Measurements from ENCODE around the gene SETDB1.

The SETDB1 gene

DNA sequence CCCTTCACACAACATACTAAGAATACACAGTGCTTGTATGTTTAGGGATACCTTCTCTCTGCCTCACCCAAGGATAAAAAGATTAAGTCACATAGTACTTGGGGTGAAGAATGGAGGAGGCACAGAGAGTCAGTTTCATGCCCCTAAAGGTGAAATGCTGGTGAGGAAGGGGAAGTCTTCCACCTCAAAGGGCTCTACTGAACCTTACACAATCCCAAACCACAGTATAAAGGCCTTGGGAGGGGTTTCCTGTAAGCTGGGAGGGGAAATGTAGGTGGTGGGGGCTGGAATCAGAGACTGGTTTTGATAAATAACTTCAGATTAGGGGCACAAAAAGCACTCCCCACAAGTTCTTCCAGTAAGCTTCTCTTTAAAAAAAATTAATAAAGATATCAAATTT lies 77.0 kb downstream of the SETDB1 start:
- DNase-seq (ENCODE audit: low read depth): no peak

GRCh38 chr1:151005729-151006319 lies 79.7 kb downstream of the SETDB1 start:
- no peak for DNase-seq (ENCODE audit: low read depth)

- DNase-seq (ENCODE audit: low read depth): peak; percentile 27
These were observed 80.3 kb downstream of the SETDB1 start, which contains the start of gene MINDY1 for GRCh38 chr1:151006327-151007052. Gene MINDY1 (minus strand): TSS chr1:151006902. CDS start chr1:151002617, 4,285 bp downstream.

- DNase-seq (ENCODE audit: low read depth): no peak
These were observed 81.7 kb downstream of the SETDB1 start for GRCh38 chr1:151007853-151008243.

DNA sequence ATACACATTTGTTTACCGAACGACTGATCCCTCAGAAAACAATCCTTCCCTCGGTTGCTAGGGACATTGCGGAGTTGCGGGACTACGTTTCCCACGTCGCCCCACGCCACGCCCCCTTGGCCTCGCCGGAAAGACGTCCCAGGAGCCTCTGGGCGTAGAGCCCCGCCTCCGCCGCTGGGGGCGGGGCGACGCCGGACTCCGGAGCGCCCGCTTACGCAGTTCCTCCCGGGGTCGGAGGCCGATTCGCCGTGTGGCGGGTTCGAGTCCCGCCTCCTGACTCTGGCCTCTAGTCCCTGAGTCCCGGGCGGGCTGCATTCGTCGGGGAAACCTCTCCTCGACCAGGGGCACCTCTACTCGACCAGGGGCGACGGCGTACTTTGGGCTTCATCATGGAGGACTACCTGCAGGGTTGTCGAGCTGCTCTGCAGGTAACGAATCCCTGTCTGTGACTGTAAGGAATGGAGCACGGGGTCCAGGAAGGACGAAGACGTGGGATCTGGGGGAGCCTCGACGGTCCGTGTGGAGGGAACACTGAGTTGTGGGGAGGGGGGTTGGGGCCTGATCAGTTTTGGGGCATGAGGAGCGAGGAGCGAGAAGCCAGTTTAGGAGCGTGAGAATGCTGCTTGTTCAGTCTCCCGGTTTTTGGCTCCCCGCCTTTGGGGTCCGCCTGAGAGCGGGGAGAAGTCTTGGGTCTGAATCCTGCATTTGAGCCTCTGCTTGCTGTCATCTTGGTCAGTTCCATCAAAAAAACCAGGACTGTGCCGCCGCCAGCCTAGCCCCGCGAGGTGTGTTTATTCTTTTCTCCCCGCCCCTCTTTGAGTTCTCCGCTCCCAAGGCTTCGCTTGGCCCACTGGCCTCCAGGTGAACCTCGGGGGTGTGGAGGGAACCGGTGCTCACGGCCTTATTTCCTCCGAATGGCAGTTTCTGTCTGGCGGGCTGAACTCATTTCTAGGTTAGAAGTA lies 82.4 kb downstream of the SETDB1 start, which contains the start of gene PRUNE1:
TSS of gene PRUNE1 (plus strand) at position 206 of the 962 bp plus-strand sequence. CDS start at position 390, 184 bp downstream.
- DNase-seq (ENCODE audit: low read depth): peak; percentile 98

GRCh38 chr1:151009206-151009587 lies 83.0 kb downstream of the SETDB1 start:
- no peak for DNase-seq (ENCODE audit: low read depth)

DNA sequence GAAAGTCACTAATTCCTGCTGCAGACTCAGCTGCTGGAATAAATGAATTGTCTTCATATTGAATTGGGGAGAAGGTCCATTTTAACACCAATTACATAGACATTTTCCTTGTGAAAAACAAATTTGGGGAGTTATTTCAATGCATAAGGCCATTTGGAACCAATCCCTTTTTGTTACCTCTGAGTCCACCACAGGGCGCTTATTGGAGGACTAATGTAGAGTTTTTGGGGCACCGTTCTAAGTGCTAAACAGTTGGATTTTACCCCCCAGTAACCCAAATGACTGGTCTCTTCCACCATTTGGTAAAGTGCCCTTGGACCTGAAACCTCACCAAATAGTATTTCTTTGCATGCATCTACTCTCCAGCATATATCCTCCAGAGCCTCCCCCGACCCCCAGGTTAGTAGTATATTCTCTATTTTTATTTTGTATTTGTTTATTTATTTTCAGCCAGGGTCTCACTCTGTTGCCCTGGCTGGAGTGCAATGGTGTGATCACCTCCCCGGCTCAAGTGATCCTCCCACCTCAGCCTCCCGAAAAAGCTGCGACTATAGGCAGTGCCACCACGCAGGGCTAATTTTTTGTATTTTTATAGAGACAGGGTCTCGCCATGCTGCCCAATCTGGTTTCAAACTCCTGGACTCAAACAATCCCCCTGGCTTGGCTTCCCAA lies 83.6 kb downstream of the SETDB1 start:
- DNase-seq (ENCODE audit: low read depth): no peak

GRCh38 chr1:151010346-151010726 lies 84.2 kb downstream of the SETDB1 start:
- DNase-seq (ENCODE audit: low read depth): no peak

DNA sequence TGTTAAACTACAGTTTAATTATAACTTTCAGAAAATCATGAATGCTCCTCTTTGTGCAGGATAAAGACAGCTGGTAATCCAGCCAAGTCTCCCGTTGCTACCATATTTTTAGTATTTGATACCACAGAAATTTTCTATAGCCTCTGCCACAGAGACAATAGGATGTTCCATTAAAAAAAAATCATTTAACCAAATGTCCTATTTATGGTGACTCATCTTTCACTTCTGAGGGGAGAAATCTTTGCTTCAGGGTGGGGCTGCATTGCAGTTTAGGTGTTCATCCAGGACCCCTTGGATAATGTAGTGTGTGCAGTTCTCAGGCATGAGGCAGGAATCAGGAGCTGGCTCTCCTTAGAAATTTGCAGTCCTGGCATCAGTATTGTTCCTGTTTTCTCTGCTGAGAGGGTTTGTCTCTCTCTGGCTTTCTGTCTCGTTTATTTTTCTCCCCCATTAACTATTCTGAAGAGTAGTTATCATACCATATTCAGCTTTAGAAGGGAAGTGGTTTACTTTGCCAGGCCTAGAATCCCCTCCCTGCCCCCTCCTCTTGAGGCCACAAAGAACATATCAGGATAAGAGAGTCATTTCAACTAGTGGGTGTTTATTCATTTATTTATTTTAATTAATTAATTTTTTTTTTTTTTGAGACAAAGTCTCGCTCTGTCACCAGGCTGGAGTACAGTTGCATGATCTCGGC lies 85.1 kb downstream of the SETDB1 start:
- no peak for DNase-seq (ENCODE audit: low read depth)

GRCh38 chr1:151012684-151013471 lies 86.7 kb downstream of the SETDB1 start:
- DNase-seq (ENCODE audit: low read depth): no peak

GRCh38 chr1:151013518-151013917 lies 87.4 kb downstream of the SETDB1 start:
- no peak for DNase-seq (ENCODE audit: low read depth)
